ENCODE data around the gene MAPK12. TPM values are rescaled to one million over a fixed set of nuclear protein-coding genes. Genes with fewer than 3 reads are reported as not detected.

The MAPK12 gene
- total RNA-seq, 1 donor from 2014 or later: 12.4 TPM

- Histone ChIP-seq H3K27me3 (ENCODE audit: control insufficient read depth, insufficient read depth, low read length) (no peaks in the 10 kb centered on the region), H3K4me3 (ENCODE audit: low read depth, low read length) (peak overlapping the region; percentile 99), H3K36me3 (ENCODE audit: control insufficient read depth, insufficient read depth, low read length) (peaks cover 22% of the 10 kb centered on the region)
- DNase-seq (ENCODE audit: low read depth): peak; percentile 65
- TF ChIP-seq CTCF (IDR thresholded peaks at IDR 0.05; ENCODE audit: insufficient read depth, low read length, severe bottlenecking): no peak
- no peak for FAIRE-seq
Measured at GRCh38 chr22:50304528-50305392, 43.3 kb upstream of the MAPK12 start.

GRCh38 chr22:50303848-50304527 is 42.5 kb upstream of the MAPK12 start:
- Histone ChIP-seq H3K36me3 (ENCODE audit: control insufficient read depth, insufficient read depth, low read length) (peaks cover 22% of the 10 kb centered on the region), H3K4me3 (ENCODE audit: low read depth, low read length) (peak overlapping the region; percentile 21), H3K27me3 (ENCODE audit: control insufficient read depth, insufficient read depth, low read length) (no peaks in the 10 kb centered on the region)
- DNase-seq (ENCODE audit: low read depth) (peak; percentile 37), FAIRE-seq (no peak)
- TF ChIP-seq CTCF (IDR thresholded peaks at IDR 0.05; ENCODE audit: insufficient read depth, low read length, severe bottlenecking): no peak

GRCh38 chr22:50303515-50303847 is 42.0 kb upstream of the MAPK12 start:
- Histone ChIP-seq H3K27me3 (ENCODE audit: control insufficient read depth, insufficient read depth, low read length) (no peaks in the 10 kb centered on the region), H3K36me3 (ENCODE audit: control insufficient read depth, insufficient read depth, low read length) (peaks cover 22% of the 10 kb centered on the region), H3K4me3 (ENCODE audit: low read depth, low read length) (no peak overlapping the region)
- DNase-seq (ENCODE audit: low read depth) (no peak), FAIRE-seq (no peak)
- no peak for TF ChIP-seq CTCF (IDR thresholded peaks at IDR 0.05; ENCODE audit: insufficient read depth, low read length, severe bottlenecking)

GRCh38 chr22:50302564-50302963 is 41.1 kb upstream of the MAPK12 start:
- H3K36me3 ChIP-seq (ENCODE audit: control insufficient read depth, insufficient read depth, low read length): peaks cover 26% of the 10 kb centered on the region

GRCh38 chr22:50302041-50302541 is 40.6 kb upstream of the MAPK12 start:
- Histone ChIP-seq H3K27me3 (ENCODE audit: control insufficient read depth, insufficient read depth, low read length) (no peaks in the 10 kb centered on the region), H3K36me3 (ENCODE audit: control insufficient read depth, insufficient read depth, low read length) (peaks cover 27% of the 10 kb centered on the region), H3K4me3 (ENCODE audit: low read depth, low read length) (no peak overlapping the region)
- TF ChIP-seq CTCF (IDR thresholded peaks at IDR 0.05; ENCODE audit: insufficient read depth, low read length, severe bottlenecking): no peak
- no peak for FAIRE-seq
- peak; percentile 32 for DNase-seq (ENCODE audit: low read depth)

More at GRCh38 chr22:50302564-50302963, 41.1 kb upstream of the MAPK12 start:
- no peak for TF ChIP-seq CTCF (IDR thresholded peaks at IDR 0.05; ENCODE audit: insufficient read depth, low read length, severe bottlenecking)
- DNase-seq (ENCODE audit: low read depth) (no peak), FAIRE-seq (no peak)
- Histone ChIP-seq H3K27me3 (ENCODE audit: control insufficient read depth, insufficient read depth, low read length) (no peaks in the 10 kb centered on the region), H3K4me3 (ENCODE audit: low read depth, low read length) (no peak overlapping the region)

Data from bronchial epithelial cell (primary cell).